Ammon's horn (tissue), 1 donor: ENCODE measurements around the gene ANXA1.
"Not testable (repeated sequence)": the region's sequence is repeated elsewhere in the genome, so short reads cannot be mapped to it uniquely, and the experiment has no call there.

Experiments used
- DNase-seq: peaks from one replicate; pipeline ENCODE4 v3.0.0-alpha.2; 2016; ENCODE audit warnings: low spot score

The ANXA1 gene

GRCh38 chr9:73168298-73168934 lies 16.8 kb downstream of the ANXA1 start:
- DNase-seq: no peak

- DNase-seq: no peak
Observed at GRCh38 chr9:73170185-73170957, 18.7 kb downstream of the ANXA1 start.

- no peak for DNase-seq
Observed at GRCh38 chr9:73172901-73173215, 21.2 kb downstream of the ANXA1 start.

- no peak for DNase-seq
Observed at GRCh38 chr9:73173557-73174329, 22.1 kb downstream of the ANXA1 start.

- DNase-seq: no peak
Observed at GRCh38 chr9:73174330-73174980, 22.8 kb downstream of the ANXA1 start.

GRCh38 chr9:73176450-73176875 lies 24.8 kb downstream of the ANXA1 start:
- no peak for DNase-seq

- DNase-seq: no peak
Observed at GRCh38 chr9:73178044-73178443, 26.4 kb downstream of the ANXA1 start.

- no peak for DNase-seq
Observed at GRCh38 chr9:73179589-73179988, 27.9 kb downstream of the ANXA1 start.

- DNase-seq: peak; percentile 23
Observed at GRCh38 chr9:73180403-73180802, 28.7 kb downstream of the ANXA1 start.

- no peak for DNase-seq
Observed at GRCh38 chr9:73182928-73183327, 31.3 kb downstream of the ANXA1 start.

- DNase-seq: no peak
Observed at GRCh38 chr9:73183428-73183827, 31.8 kb downstream of the ANXA1 start.

- DNase-seq: peak; percentile 44
Observed at GRCh38 chr9:73183917-73184861, 32.5 kb downstream of the ANXA1 start.

- not testable (repeated sequence) for DNase-seq
Observed at GRCh38 chr9:73191109-73191508, 39.4 kb downstream of the ANXA1 start.

GRCh38 chr9:73194284-73194683 lies 42.6 kb downstream of the ANXA1 start:
- no peak for DNase-seq

GRCh38 chr9:73199448-73199847 lies 47.8 kb downstream of the ANXA1 start:
- no peak for DNase-seq

GRCh38 chr9:73199886-73200285 lies 48.2 kb downstream of the ANXA1 start:
- DNase-seq: peak; percentile 31

- DNase-seq: peak; percentile 14
Observed at GRCh38 chr9:73200694-73201452, 49.2 kb downstream of the ANXA1 start.

GRCh38 chr9:73202980-73203379 lies 51.3 kb downstream of the ANXA1 start:
- DNase-seq: no peak

- no peak for DNase-seq
Observed at GRCh38 chr9:73204936-73205335, 53.3 kb downstream of the ANXA1 start.

- DNase-seq: no peak
Observed at GRCh38 chr9:73206851-73207250, 55.2 kb downstream of the ANXA1 start.
